OCI-LY1 (cell line): ENCODE data around the gene SLC4A2.
A peak's percentile ranks its signal among the peaks of the same experiment; 100 is the strongest.

Experiments
- H2AFZ ChIP-seq: fragments of 200-600 bp; sonication (generic), shearing (Covaris generic); 2 replicates; pipeline ENCODE4 v1.6.0; 2014; ENCODE audit warnings: antibody characterized with exemption, mild to moderate bottlenecking, low read length
- H3F3A ChIP-seq: fragments of 200-600 bp; sonication (generic), shearing (Covaris generic); 2 replicates; pipeline ENCODE4 v1.6.0; 2014; ENCODE audit warnings: mild to moderate bottlenecking, antibody characterized with exemption, low read length, moderate library complexity; ENCODE audit not compliant: insufficient read depth
- H3K27ac ChIP-seq: fragments of 200-600 bp; sonication (generic); 2 replicates; pipeline ENCODE4 v1.5.1; 2014; ENCODE audit warnings: low read length, mixed run types, mild to moderate bottlenecking, low read depth; ENCODE audit not compliant: poor library complexity, severe bottlenecking
- H3K27me3 ChIP-seq: fragments of 200-600 bp; sonication (generic); 2 replicates; pipeline ENCODE4 v1.6.0; 2014; ENCODE audit warnings: antibody characterized with exemption, mild to moderate bottlenecking, low read length, moderate library complexity; ENCODE audit not compliant: insufficient read depth
- H3K36me3 ChIP-seq: fragments of 200-600 bp; sonication (generic); 2 replicates; pipeline ENCODE4 v1.6.1; 2014; ENCODE audit warnings: mild to moderate bottlenecking, antibody characterized with exemption, low read length, moderate library complexity, mixed read lengths; ENCODE audit not compliant: insufficient read depth
- H3K4me1 ChIP-seq: fragments of 200-600 bp; sonication (generic); 2 replicates; pipeline ENCODE4 v1.5.1; 2014; ENCODE audit warnings: mild to moderate bottlenecking, low read length, moderate library complexity; ENCODE audit not compliant: insufficient read depth, severe bottlenecking
- H3K4me2 ChIP-seq: fragments of 200-600 bp; sonication (generic), shearing (Covaris generic); 2 replicates; pipeline ENCODE4 v1.6.1; 2014; ENCODE audit warnings: low read length
- H3K4me3 ChIP-seq: fragments of 200-600 bp; sonication (generic); 2 replicates; pipeline ENCODE4 v1.5.1; 2014; ENCODE audit warnings: low read length, low read depth, mild to moderate bottlenecking, mixed read lengths; ENCODE audit not compliant: poor library complexity, severe bottlenecking
- H3K79me2 ChIP-seq: fragments of 200-600 bp; shearing (Covaris generic); 2 replicates; pipeline ENCODE4 v1.6.1; 2016; ENCODE audit warnings: mixed run types, low read length, mixed read lengths; ENCODE audit not compliant: insufficient read depth
- H3K9ac ChIP-seq: fragments of 200-600 bp; sonication (generic), shearing (Covaris generic); 2 replicates; pipeline ENCODE4 v1.6.1; 2014; ENCODE audit warnings: mild to moderate bottlenecking, low read length, mixed read lengths
- H3K9me2 ChIP-seq: fragments of 200-600 bp; sonication (generic), shearing (Covaris generic); 2 replicates; pipeline ENCODE4 v1.6.1; 2014; ENCODE audit warnings: low read depth, mild to moderate bottlenecking, low read length, mixed read lengths
- H3K9me3 ChIP-seq: fragments of 200-600 bp; shearing (Covaris generic); 2 replicates; pipeline ENCODE4 v1.6.1; 2014; ENCODE audit warnings: low read length, mixed read lengths
- H4K20me1 ChIP-seq: fragments of 200-600 bp; sonication (generic), shearing (Covaris generic); 2 replicates; pipeline ENCODE4 v1.6.0; 2016; ENCODE audit warnings: mild to moderate bottlenecking, low read length; ENCODE audit not compliant: insufficient read depth
- CTCF ChIP-seq: fragments of 200-600 bp; sonication (generic), shearing (Covaris generic); IDR thresholded peaks from 2 replicates; pipeline ENCODE4 v1.5.1; 2017; ENCODE audit warnings: mild to moderate bottlenecking, antibody characterized with exemption, low read length, moderate library complexity, mixed read lengths
- EZH2 ChIP-seq: fragments of 200-600 bp; sonication (generic), shearing (Covaris generic); IDR thresholded peaks from 2 replicates; pipeline ENCODE4 v1.8.0; 2017; ENCODE audit warnings: borderline replicate concordance, mixed run types, mild to moderate bottlenecking, antibody characterized with exemption, low read length, moderate library complexity, mixed read lengths

SLC4A2 gene

GRCh38 chr7:151095123-151095797 lies 35.9 kb downstream of the SLC4A2 start:
- no peaks in the 10 kb centered on the region for H3K79me2 ChIP-seq
- H3K9me2 ChIP-seq = no peaks in the 10 kb centered on the region
- TF ChIP-seq CTCF = peak; percentile 34; the same call in 1 of the 2 replicates
- TF ChIP-seq EZH2 = no peak
- H3K4me3 ChIP-seq = no peak overlapping the region
- H4K20me1 ChIP-seq = no peaks in the 10 kb centered on the region
- no peaks in the 10 kb centered on the region for H3K36me3 ChIP-seq
- no peaks in the 10 kb centered on the region for H3F3A ChIP-seq
- H3K9me3 ChIP-seq = no peaks in the 10 kb centered on the region
- H2AFZ ChIP-seq = no peak overlapping the region
- H3K9ac ChIP-seq = no peak overlapping the region
- no peaks in the 10 kb centered on the region for H3K27me3 ChIP-seq
- no peak overlapping the region for H3K27ac ChIP-seq
- peaks cover 7% of the 10 kb centered on the region for H3K4me1 ChIP-seq
- H3K4me2 ChIP-seq = no peak overlapping the region

GRCh38 chr7:151095828-151096475 lies 36.6 kb downstream of the SLC4A2 start:
- no peaks in the 10 kb centered on the region for H3K27me3 ChIP-seq
- H3K4me1 ChIP-seq = peaks cover 7% of the 10 kb centered on the region
- H3K9me2 ChIP-seq = no peaks in the 10 kb centered on the region
- no peak overlapping the region for H3K27ac ChIP-seq
- H3K79me2 ChIP-seq = no peaks in the 10 kb centered on the region
- no peak overlapping the region for H3K9ac ChIP-seq
- H3F3A ChIP-seq = no peaks in the 10 kb centered on the region
- H4K20me1 ChIP-seq = no peaks in the 10 kb centered on the region
- H3K4me3 ChIP-seq = no peak overlapping the region
- H3K9me3 ChIP-seq = no peaks in the 10 kb centered on the region
- no peak overlapping the region for H2AFZ ChIP-seq
- TF ChIP-seq EZH2 (no peak), CTCF (no peak)
- peak overlapping the region; percentile 37; the same call in 1 of the 2 replicates for H3K4me2 ChIP-seq
- H3K36me3 ChIP-seq = no peaks in the 10 kb centered on the region

GRCh38 chr7:151099486-151100211 lies 40.3 kb downstream of the SLC4A2 start:
- Histone ChIP-seq H3K4me2 (no peak overlapping the region), H3K4me1 (peaks cover 7% of the 10 kb centered on the region), H3K4me3 (no peak overlapping the region), H3K27me3 (peaks cover 12% of the 10 kb centered on the region; the same call in 1 of the 2 replicates), H3K79me2 (no peaks in the 10 kb centered on the region), H3F3A (no peaks in the 10 kb centered on the region), H4K20me1 (no peaks in the 10 kb centered on the region), H2AFZ (no peak overlapping the region), H3K9me3 (no peaks in the 10 kb centered on the region), H3K36me3 (no peaks in the 10 kb centered on the region), H3K9ac (no peak overlapping the region), H3K27ac (no peak overlapping the region), H3K9me2 (no peaks in the 10 kb centered on the region)
- no peak for TF ChIP-seq CTCF
